ENCODE results near the gene SPAG6. TPM values are rescaled to one million over a fixed set of nuclear protein-coding genes. Genes with fewer than 3 reads are reported as not detected.

The SPAG6 gene
- total RNA-seq, 1 experiment from 2014 or later = 0.74 TPM

DNA sequence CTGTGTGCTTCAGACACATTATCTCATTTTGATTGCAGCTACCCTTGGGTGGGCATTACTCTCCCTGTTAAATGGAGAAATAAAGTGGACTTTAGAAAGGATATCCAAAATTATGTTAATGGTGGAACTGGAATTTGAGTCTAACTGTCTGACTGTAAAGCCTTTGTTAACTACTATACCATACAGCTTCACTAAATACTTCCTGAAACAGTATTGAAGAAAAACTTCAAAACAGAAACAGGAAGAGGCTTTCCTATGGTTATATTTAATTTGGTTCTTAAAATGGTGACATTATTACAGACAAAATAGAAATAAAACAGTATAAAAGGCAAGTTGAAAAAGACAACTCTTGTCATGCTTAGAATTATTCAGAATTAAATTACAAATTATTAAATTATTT, 25.0 kb downstream of the SPAG6 start:
- DNase-seq (ENCODE audit: low spot score) (no peak), ATAC-seq (no peak)
- Mint-ChIP-seq H3K9me3 (no peaks in the 10 kb centered on the region), H3K4me1 (no peaks in the 10 kb centered on the region), H3K27ac (no peak overlapping the region), H3K4me3 (no peak overlapping the region), H3K36me3 (no peaks in the 10 kb centered on the region), H3K27me3 (ENCODE audit: low read depth) (no peaks in the 10 kb centered on the region)
- TF ChIP-seq RORB (CRISPR knock-in tag; IDR thresholded peaks at IDR 0.05) = no peak
- TF ChIP-seq, protein P1, sequence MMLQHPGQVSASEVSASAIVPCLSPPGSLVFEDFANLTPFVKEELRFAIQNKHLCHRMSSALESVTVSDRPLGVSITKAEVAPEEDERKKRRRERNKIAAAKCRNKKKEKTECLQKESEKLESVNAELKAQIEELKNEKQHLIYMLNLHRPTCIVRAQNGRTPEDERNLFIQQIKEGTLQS (CRISPR knock-in tag; conservative IDR thresholded peaks at IDR 0.05) = no peak
- TF ChIP-seq ZNF671 (CRISPR knock-in tag; IDR thresholded peaks at IDR 0.05) = no peak
- TF ChIP-seq ZNF219 (CRISPR knock-in tag; IDR thresholded peaks at IDR 0.05; ENCODE audit: borderline replicate concordance) = no peak
- no peak for TF ChIP-seq FOXP1 (CRISPR knock-in tag; IDR thresholded peaks at IDR 0.05; ENCODE audit: borderline replicate concordance)
- TF ChIP-seq, protein P2, sequence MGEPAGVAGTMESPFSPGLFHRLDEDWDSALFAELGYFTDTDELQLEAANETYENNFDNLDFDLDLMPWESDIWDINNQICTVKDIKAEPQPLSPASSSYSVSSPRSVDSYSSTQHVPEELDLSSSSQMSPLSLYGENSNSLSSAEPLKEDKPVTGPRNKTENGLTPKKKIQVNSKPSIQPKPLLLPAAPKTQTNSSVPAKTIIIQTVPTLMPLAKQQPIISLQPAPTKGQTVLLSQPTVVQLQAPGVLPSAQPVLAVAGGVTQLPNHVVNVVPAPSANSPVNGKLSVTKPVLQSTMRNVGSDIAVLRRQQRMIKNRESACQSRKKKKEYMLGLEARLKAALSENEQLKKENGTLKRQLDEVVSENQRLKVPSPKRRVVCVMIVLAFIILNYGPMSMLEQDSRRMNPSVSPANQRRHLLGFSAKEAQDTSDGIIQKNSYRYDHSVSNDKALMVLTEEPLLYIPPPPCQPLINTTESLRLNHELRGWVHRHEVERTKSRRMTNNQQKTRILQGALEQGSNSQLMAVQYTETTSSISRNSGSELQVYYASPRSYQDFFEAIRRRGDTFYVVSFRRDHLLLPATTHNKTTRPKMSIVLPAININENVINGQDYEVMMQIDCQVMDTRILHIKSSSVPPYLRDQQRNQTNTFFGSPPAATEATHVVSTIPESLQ (CRISPR knock-in tag; IDR thresholded peaks at IDR 0.05) = no peak
- ChIA-PET CTCF (no interaction called here), POLR2A (no interaction called here)

DNA sequence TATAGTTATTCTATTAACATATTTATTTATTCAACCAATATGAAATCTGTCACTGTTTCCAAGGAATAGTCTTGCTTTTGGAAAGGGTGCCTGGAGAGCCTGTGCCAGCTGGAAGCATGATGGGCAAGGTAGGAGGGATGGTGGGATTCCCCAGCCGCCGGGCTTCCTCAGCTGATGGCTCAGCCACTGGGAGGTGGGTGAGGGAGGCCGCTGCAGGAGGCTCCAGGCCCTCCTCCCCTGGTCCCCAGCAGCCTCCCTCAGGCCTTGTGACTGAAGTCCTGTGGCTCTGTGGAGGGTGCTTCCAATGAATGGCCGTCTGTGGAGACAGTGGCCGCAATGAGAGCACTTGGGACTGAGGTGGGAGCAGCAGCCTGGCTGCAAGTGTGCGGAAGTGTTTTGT, 27.0 kb downstream of the SPAG6 start:
- Mint-ChIP-seq H3K9me3 (no peaks in the 10 kb centered on the region), H3K4me1 (no peaks in the 10 kb centered on the region), H3K4me3 (no peak overlapping the region), H3K27me3 (ENCODE audit: low read depth) (no peaks in the 10 kb centered on the region), H3K36me3 (no peaks in the 10 kb centered on the region), H3K27ac (no peak overlapping the region)
- ChIA-PET POLR2A (interaction anchor here (0.6 kb wide), 1 partner anchor 138 kb away, joined by 3 read pairs; no protein-coding TSS in a partner anchor), CTCF (no interaction called here)
- DNase-seq (ENCODE audit: low spot score) = no peak
- TF ChIP-seq, protein P3, sequence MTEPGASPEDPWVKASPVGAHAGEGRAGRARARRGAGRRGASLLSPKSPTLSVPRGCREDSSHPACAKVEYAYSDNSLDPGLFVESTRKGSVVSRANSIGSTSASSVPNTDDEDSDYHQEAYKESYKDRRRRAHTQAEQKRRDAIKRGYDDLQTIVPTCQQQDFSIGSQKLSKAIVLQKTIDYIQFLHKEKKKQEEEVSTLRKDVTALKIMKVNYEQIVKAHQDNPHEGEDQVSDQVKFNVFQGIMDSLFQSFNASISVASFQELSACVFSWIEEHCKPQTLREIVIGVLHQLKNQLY (CRISPR knock-in tag; IDR thresholded peaks at IDR 0.05) = no peak
- no peak for TF ChIP-seq NFYB (CRISPR knock-in tag; conservative IDR thresholded peaks at IDR 0.05; ENCODE audit: low read depth)
- TF ChIP-seq, protein P4, sequence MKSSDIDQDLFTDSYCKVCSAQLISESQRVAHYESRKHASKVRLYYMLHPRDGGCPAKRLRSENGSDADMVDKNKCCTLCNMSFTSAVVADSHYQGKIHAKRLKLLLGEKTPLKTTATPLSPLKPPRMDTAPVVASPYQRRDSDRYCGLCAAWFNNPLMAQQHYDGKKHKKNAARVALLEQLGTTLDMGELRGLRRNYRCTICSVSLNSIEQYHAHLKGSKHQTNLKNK (CRISPR knock-in tag; IDR thresholded peaks at IDR 0.05) = no peak
- no peak for TF ChIP-seq JAZF1 (CRISPR knock-in tag; IDR thresholded peaks at IDR 0.05)
- TF ChIP-seq, protein P5, sequence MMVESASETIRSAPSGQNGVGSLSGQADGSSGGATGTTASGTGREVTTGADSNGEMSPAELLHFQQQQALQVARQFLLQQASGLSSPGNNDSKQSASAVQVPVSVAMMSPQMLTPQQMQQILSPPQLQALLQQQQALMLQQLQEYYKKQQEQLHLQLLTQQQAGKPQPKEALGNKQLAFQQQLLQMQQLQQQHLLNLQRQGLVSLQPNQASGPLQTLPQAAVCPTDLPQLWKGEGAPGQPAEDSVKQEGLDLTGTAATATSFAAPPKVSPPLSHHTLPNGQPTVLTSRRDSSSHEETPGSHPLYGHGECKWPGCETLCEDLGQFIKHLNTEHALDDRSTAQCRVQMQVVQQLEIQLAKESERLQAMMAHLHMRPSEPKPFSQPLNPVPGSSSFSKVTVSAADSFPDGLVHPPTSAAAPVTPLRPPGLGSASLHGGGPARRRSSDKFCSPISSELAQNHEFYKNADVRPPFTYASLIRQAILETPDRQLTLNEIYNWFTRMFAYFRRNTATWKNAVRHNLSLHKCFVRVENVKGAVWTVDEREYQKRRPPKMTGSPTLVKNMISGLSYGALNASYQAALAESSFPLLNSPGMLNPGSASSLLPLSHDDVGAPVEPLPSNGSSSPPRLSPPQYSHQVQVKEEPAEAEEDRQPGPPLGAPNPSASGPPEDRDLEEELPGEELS (CRISPR knock-in tag; IDR thresholded peaks at IDR 0.05) = no peak
- TF ChIP-seq, protein P6, sequence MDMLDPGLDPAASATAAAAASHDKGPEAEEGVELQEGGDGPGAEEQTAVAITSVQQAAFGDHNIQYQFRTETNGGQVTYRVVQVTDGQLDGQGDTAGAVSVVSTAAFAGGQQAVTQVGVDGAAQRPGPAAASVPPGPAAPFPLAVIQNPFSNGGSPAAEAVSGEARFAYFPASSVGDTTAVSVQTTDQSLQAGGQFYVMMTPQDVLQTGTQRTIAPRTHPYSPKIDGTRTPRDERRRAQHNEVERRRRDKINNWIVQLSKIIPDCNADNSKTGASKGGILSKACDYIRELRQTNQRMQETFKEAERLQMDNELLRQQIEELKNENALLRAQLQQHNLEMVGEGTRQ (CRISPR knock-in tag; IDR thresholded peaks at IDR 0.05) = no peak
- ATAC-seq = no peak

DNA sequence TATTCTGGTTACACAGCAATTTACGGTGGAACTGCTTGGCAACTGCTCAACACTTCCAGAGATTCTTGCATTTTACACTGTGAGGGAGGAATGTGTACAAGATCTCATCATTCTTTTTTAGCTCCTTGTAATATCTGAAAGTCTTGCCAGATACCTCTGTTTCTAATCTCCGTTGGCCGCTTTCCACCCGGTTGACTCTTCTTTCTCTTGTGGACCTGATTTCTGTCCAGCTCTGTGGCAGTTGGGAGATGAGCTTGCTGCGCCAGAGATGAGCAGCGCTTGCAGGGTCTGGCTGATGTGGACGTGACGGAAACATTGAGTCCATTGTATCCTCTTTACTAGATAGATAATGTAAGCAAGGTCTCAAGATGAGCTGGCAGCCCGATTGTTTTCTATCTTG, 27.6 kb downstream of the SPAG6 start:
- DNase-seq (ENCODE audit: low spot score) = no peak
- Mint-ChIP-seq H3K4me3 (no peak overlapping the region), H3K27ac (no peak overlapping the region), H3K36me3 (no peaks in the 10 kb centered on the region), H3K4me1 (no peaks in the 10 kb centered on the region), H3K27me3 (ENCODE audit: low read depth) (no peaks in the 10 kb centered on the region), H3K9me3 (no peaks in the 10 kb centered on the region)
- no peak for ATAC-seq
- POLR2A ChIA-PET = interaction anchor here (0.6 kb wide), 1 partner anchor 139 kb away, joined by 3 read pairs; no protein-coding TSS in a partner anchor
- CTCF ChIA-PET = no interaction called here
- TF ChIP-seq EMX1 (CRISPR knock-in tag; IDR thresholded peaks at IDR 0.05) (no peak), PRRX2 (CRISPR knock-in tag; IDR thresholded peaks at IDR 0.05) (no peak), NR1H2 (CRISPR knock-in tag; IDR thresholded peaks at IDR 0.05) (no peak), ZNF263 (CRISPR knock-in tag; IDR thresholded peaks at IDR 0.05; ENCODE audit: low read depth) (no peak), ATF1 (CRISPR knock-in tag; IDR thresholded peaks at IDR 0.05) (no peak)
- TF ChIP-seq, protein P4 (CRISPR knock-in tag; IDR thresholded peaks at IDR 0.05) = no peak
- TF ChIP-seq, protein P7, sequence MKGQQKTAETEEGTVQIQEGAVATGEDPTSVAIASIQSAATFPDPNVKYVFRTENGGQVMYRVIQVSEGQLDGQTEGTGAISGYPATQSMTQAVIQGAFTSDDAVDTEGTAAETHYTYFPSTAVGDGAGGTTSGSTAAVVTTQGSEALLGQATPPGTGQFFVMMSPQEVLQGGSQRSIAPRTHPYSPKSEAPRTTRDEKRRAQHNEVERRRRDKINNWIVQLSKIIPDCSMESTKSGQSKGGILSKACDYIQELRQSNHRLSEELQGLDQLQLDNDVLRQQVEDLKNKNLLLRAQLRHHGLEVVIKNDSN (CRISPR knock-in tag; IDR thresholded peaks at IDR 0.05) = no peak
- TF ChIP-seq, protein P8, sequence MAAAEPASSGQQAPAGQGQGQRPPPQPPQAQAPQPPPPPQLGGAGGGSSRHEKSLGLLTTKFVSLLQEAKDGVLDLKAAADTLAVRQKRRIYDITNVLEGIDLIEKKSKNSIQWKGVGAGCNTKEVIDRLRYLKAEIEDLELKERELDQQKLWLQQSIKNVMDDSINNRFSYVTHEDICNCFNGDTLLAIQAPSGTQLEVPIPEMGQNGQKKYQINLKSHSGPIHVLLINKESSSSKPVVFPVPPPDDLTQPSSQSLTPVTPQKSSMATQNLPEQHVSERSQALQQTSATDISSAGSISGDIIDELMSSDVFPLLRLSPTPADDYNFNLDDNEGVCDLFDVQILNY (CRISPR knock-in tag; IDR thresholded peaks at IDR 0.05) = no peak
- TF ChIP-seq, protein P9, sequence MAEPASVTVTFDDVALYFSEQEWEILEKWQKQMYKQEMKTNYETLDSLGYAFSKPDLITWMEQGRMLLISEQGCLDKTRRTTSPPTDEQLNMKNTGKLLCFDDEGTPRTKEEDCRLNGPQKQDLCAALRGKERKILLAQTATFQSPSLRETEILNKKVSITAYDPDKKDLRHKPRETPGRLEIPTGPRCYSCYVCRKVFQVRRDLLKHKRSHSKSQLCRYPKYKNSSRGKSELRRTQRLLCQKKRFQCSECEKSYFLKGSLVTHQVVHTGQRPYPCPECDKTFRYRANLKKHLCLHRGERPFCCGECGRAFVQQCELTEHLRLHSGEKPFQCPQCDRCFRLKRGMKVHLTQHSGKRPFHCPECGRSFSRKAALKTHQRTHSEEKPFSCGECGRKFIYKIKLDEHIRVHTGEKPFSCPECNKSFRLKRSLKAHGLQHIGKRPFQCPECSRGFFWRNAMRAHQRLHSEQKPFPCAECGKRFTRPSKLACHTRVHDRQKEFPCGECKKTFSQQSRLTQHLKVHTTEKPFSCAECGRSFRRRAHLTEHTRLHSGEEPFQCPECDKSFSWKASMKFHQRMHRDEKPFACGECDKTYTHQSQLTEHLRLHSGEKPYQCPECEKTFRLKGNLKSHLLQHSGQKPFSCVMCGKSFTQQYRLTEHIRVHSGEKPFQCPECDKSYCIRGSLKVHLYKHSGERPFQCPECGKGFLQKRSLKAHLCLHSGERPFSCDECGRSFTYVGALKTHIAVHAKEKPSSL (CRISPR knock-in tag; conservative IDR thresholded peaks at IDR 0.05) = no peak

Measured in WTC11 (cell line).